Occipital lobe (tissue), 2 donors: Measurements from ENCODE around the gene PDCD1. TPM values are rescaled to one million over a fixed set of nuclear protein-coding genes. Genes with fewer than 3 reads are reported as not detected.
"Not testable (repeated sequence)": the region's sequence is repeated elsewhere in the genome, so short reads cannot be mapped to it uniquely, and the experiment has no call there.

Source experiments
- DNase-seq: peaks from one replicate; lab custom pipeline; 2025; lab: John Stamatoyannopoulos, UW
- total RNA-seq: library from RNA; depleted of rRNA; stranded (reverse); fragments of >200 nt; gene quantifications from one replicate; pipeline ENCODE4 v1.2.3, GENCODE V29; 2014

PDCD1 gene
- total RNA-seq, 1 donor from 2014 or later, result not detected

DNA sequence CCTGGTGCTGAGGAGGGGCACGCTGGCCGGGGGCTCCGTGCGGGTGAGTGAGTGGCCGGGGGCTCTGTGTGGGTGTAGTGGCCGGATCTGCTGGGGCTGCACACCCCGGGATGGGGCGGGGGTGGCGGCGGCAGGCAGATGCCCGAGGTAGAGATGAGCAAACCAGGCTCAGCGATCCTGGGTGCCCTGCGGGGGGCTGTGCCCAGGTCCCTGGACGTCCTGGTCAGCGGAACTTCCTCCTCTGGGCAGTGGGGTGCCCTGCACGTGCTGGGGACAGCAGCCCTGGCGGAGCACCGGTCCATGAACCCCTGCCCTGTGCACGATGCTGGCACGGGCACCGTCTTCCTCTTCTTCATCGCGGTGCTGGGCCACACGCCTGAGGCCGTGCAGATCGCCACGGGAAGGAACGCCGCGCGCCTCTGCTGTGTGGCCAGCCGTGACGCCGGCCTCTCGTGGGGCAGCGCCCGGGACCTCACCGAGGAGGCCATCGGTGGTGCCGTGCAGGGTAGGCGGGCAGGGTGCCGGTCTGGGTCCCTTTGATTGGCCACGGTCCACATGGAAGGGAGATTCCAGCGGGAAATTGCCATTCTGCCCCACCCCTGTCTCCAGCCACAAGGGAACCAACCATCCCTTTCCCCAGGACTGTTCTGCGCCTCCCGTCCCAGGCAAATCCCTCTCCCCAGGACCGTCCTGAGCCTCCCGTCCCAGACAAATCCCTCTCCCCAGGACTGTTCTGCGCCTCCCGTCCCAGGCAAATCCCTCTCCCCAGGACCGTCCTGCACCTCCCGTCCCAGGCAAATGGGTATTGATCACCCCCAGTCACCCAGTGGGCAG lies 43.8 kb downstream of the PDCD1 start:
- no peak for DNase-seq

DNA sequence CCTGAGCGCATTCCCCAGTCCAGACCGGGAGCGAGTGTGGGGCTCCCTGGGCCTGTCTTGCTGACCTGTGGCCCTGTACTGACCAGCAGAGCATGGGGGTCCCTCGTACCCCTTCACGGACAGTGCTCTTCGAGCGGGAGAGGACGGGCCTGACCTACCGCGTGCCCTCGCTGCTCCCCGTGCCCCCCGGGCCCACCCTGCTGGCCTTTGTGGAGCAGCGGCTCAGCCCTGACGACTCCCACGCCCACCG lies 44.4 kb downstream of the PDCD1 start:
- no peak for DNase-seq

DNA sequence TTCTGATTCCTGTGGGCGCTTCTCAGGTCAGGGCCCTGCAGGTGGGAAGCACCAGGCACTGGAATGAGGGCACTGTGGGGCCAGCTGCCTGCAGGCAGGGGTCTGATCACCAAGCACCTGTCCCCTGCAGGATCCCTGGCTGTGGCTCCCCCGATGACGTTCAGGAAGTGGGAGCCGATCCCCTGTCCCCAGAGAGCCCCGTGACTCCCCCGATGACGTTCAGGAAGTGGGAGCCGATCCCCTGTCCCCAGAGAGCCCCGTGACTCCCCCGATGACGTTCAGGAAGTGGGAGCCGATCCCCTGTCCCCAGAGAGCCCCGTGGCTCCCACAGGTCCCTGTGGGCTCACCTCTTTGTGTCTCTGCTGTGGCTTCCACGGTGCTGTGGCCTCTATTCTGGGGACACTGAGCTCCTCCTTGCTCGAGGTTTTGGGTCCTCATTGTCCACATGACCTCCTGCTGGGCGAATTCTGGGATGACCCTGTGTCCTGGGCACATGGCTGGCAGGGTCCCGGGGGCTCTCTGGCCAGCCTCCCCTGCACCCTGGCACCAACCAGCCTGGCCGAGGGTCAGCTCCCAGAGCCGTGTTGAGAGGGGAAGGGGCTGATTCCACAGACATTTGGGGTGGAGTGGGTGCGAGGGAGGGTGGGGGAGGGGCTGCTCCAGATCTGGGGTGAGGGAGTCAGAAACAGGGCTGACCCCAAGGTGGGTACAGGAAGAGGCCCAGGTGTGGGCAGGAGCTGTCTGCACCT lies 44.9 kb downstream of the PDCD1 start:
- DNase-seq, result no peak

DNA sequence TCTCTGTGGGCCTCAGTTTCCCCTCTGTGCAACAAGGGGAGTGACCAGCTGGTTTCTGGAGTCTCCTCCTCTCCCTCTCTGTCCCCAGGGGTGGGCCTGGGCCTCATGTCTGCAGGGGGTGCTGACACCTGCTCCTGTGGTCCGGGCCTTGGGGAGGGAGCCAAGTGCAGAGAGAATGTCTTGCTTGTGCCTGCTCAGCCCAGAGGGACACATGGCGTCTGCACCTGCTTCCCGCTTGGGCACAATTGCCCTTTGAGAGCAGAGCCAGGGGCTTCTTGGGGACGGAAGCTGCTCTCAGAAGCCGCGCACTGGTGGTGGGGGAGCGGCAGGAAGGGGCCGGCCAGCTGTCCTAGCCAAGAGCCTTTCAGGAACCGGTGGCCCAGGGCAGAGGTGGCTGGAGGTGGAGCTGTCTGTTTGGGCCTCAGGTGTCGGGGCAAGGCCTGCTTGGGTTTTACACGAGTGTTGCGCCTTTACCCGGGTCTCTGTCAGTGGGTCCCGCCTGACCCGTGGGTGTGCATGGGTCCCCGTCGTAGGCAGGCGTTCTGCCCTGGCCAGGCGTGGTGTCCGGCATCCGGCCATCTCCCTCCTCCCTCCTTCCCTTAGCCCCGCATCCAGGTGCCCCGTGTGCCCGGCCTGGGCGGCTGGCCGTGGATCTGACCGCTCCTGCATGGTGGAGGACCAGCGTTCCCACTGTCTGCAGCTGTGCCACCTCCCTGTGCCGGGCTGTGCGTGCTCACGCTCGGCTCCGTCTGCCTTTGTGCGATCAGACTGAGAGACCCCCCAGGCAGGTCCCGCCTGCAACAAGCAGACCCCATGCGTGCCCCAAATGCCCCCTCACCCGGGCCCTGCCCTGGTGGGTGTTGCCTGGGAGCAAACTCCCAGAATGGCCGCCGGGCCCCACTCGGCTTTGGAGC lies 45.7 kb downstream of the PDCD1 start:
- DNase-seq, result peak; percentile 57

DNA sequence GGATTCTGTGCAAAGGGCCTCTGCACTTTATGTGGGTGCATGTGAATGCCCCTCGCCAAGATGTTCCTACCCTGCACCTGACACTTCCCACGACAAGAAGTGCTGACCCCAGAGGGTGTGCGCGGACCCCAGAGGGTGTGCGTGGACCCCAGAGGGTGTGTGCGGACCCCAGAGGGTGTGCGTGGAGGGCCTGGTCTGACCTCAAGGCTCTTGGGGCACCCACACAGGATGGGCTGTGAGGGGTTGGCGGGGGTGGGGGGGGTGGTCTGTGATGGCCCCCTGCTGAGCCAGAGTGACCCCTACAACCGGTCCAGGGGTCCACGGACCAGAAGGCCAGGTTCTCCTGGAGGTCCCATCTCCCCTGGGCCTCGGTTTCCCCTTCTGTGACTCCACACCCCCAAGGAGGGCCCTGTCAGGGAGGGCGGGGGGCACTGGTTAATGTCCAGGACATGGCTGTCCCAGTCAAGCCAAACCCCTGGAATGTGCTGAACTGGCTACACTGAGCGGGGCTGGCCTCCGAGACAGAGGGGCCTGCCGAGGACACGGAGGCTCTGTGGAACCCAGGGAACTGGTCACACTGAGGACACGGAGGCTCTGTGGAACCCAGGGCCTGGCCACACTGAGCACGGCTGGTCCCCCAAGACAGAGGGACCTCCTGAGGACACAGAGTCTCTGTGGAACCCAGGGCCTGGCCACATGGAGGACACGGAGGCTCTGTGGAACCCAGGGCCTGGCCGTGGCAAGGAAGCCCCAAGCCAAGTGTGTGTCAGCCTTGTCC lies 46.6 kb downstream of the PDCD1 start:
- DNase-seq, result no peak

DNA sequence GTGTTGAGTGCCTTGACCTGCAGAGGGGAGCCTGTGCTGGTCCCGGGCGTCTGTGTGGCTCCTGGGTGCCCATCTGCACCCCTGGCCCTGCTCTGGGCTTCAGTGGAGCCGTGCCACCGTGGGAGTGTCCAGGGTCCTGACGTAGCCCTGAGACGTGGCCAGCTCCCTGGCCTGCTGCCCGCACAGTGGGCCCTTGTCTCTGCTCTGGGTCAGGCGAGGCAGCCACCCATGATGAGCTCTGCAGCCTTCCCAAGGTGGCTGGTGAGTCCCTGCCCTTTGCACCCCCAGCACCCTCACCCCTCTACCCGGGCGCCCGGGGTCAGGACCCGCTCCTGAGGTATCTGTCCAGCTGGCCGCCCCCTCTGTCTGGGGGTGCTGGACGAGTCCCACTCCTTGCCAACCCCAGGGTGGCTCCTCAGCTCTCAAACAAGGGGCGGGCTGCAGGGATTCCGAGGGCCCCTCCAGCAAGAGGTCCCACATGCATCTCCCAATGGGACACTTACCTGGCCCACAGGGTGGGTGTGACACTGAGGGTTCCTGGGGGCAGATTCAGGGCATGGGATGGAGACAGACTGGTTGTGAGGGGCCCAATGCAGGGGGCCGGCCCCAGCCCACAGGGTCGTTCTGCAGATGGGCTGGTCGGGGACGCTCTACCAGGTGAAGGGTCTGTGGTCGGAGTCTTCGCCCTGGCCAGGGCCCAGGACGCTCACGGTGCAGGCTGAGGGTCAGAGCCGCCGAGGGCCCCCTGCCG lies 47.3 kb downstream of the PDCD1 start:
- DNase-seq, result no peak

DNA sequence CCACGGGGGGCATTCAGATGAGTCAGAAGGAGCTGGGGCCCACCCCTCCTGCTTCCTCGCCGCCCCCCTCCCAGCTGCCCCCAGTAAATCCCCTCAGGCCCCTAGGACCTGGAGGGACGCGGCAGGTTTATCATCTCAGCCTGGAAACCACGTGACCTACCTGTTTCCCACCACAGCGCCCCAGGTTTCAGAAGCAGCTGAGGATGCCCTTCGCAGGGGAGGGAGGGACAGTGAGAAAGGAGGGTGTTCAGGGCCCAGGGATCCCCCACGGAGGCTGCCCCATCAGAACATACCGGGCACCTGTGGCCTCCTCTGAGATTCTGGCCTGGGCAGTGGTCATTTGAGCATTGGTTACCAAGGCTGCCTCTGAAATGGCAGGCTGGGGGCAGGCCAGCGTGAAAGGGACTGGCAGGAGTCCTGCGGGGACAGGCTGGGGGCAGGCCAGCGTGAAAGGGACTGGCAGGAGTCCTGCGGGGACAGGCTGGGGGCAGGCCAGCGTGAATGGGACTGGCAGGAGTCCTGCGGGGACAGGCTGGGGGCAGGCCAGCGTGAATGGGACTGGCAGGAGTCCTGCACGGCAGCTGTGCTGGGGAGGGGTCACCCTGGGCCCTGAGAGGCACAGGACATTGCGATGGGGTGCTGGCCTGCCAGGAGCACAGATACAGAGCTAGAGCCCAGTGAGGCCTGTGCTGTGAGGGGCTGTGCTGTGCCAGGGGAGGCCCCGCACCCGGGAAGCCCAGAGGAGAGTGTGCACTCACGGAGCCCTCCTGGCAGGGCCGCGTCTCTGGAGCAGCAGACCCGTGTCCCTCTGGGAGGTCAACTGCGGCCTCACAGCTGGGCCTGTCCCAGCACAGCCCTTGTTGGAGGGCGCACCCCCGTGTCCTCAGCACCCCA lies 48.1 kb downstream of the PDCD1 start:
- DNase-seq, result no peak

DNA sequence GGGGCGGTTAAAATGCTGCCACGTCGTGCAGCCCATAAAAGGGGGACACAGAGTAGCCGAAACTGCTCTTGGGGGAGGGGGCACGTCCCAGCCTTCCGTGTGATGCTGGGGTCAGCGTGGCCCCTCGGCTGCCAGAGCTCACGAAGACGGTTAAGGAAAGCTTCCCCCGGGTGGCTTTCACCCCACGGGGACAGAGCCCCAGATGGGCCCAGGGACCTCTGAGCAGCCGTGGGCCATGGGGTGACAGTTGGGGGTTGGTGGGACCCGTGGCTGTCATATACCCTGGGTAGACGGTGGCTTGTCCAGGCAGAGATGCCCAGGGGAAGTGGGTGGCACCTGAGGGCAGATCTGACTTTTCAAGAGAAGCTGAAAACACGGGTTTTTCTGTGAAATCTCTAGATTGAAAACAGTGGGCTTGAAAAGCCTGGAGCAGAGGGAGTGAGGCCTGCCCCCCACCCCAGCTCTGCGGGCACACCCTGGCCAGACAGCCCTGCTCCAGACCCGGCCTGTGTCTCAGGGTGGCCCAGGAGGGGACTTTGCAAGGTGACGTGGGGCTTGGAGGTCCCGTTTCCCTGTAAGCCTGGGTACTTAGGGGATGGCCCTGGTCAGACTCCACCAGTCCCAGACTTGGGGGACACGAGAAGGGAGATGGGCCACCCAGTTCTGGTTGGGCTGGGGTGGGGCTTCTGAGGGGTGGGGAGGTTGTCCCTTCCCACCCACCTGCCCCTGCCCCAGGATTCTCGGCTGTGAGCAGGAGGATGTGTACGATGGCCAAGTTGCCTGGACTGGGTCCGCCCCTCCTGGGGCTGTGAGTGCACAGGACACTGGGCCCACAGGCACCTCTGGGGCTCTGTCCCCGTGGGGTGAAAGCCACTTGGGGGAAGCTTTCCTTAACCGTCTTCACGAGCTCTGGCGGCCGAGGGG lies 49.0 kb downstream of the PDCD1 start:
- DNase-seq, result no peak

DNA sequence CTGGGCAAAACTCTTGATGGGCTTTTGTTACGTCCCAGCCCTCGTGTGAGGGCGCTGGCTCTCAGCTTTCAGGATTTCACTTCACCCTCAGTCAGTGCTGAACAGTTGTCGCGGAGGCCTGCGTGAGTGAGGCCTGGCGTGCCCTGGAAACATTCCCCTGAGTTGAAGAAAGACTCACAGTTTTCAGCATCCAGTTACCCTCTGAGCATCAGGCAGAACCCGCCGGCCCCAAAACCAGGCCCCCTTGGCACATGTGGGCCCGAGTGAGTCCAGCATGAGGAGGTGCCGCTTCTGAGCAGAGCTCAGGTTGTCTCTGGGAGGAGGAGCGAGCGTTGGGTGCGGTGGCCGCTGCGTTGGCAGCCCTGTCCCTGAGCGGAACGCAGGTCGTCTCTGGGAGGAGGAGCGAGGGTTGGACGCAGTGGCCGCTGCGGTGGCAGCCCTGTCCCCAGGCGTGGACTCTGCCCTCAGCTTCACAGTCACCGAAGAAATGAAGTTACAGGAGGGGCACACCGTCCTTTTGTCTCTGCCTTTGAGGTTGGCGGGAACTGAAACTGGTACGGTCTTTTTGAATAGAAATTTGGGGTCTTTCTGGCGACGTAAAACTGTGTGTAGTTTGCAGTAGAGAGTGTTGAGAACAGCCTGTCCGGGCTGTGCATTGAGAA lies 49.8 kb downstream of the PDCD1 start, which contains the start of gene NEU4:
NEU4 (plus strand) TSS at position 473 of the 662 bp plus-strand sequence. CDS start 5,292 bp downstream, outside the sequence.
- no peak for DNase-seq

DNA sequence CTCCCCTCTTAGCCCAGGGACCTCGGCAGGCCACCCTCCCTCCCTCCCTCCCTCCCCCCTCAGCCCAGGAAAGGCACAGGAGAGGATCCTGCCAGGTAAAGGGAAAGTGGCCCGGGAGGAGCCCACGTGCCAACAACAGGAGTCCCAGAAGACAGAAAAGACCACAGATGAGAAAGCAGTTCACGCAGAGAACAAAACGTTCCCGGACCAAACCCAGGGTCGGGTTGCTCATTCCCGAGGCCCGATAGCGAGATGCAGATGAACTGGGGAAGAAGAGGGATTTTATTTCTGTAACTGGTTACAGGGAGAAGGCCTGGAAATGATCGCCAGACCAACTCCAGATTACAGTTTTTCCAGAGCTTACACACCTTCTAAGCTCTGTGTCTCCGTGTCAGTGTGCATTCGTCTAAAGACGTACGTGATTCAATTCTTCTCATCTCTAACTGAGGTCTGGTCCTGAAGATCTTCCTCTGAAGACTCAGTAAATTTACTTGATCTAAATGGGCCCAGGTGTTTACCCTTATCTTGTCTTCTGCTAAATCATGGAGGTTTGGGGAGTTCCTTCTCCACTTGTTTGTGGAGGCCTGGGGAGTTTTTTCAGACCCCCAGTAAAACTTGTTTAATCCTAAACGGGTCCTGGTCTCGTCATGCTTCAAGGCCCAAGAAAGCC lies 50.5 kb downstream of the PDCD1 start:
- DNase-seq, result no peak

DNA sequence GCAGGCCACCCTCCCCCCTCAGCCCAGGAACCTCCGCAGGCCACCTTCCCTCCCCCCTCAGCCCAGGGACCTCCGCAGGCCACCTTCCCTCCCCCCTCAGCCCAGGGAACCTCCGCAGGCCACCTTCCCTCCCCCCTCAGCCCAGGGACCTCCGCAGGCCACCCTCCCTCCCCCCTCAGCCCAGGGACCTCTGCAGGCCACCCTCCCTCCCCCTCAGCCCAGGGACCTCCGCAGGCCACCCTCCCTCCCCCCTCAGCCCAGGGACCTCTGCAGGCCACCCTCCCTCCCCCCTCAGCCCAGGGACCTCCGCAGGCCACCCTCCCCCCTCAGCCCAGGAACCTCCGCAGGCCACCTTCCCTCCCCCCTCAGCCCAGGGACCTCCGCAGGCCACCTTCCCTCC lies 52.5 kb downstream of the PDCD1 start:
- DNase-seq, result not testable (repeated sequence)

DNA sequence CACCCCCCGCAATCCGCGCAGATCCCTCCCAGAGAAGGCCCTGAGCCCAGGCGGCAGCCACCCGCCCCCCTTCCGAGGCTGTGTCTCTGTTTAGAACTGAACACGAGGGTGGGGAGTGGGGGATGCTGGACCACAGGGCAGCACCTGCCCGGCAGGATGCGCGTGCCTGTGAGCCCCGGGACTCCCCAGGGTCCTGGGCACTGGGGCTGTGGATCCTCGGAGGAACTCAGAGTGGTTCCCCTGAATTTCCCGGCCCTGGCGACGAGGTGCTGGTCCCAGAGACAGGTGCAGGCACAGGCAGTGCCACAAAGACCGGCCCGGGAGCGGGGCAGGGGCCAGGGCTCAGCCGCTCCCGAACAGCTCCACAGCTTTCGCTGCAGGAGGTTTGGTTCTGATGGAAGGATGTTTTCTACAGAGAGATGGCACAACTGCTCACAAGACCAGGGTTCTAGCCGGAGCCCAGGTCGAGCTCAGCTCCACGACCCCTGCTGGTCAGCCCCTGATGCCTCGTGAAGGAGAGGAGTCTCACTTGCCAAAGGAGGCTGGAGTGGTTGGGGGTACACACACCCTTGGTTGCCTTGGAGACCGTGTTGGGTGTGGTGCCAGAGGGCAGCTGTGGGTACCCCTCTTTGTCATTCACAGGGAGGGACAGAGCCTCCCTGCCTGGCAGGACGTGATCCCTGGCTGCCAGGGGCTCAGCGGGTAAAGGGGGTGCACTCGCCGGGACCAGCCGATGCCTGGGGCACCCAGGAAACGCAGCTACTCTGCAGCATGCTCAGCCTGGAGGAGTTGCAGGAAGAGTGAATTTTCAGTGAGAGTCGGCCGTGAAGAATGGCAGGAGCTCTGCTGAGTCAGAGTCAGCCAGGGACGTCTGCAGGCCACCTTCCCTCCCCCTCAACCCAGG lies 54.1 kb downstream of the PDCD1 start:
- DNase-seq, result no peak

DNA sequence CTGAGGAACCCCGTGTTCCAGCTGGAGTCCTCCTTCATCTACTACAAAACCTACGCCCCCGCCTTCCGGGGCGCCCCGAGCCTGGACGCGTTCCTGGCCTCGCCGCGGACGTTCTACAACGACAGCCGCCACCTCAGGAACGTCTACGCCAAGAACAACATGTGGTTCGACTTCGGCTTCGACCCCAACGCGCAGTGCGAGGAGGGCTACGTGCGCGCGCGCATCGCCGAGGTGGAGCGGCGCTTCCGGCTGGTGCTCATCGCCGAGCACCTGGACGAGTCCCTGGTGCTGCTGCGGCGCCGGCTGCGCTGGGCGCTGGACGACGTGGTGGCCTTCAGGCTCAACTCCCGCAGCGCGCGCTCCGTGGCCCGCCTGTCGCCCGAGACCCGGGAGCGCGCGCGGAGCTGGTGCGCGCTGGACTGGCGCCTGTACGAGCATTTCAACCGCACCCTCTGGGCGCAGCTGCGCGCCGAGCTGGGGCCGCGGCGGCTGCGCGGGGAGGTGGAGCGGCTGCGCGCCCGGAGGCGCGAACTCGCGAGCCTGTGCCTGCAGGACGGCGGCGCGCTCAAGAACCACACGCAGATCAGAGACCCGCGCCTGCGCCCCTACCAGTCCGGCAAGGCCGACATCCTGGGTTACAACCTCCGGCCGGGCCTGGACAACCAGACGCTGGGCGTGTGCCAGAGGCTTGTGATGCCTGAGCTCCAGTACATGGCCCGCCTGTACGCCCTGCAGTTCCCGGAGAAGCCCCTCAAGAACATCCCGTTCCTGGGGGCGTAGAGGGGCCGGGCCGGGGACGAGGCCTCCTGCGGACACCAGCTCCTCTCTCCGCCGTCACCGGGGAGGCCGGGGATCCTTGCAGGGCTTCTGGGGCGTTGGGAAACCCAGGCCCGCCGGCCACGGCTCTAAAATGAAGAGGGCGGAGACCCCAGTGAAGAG lies 55.0 kb downstream of the PDCD1 start:
- peak; percentile 69 for DNase-seq

DNA sequence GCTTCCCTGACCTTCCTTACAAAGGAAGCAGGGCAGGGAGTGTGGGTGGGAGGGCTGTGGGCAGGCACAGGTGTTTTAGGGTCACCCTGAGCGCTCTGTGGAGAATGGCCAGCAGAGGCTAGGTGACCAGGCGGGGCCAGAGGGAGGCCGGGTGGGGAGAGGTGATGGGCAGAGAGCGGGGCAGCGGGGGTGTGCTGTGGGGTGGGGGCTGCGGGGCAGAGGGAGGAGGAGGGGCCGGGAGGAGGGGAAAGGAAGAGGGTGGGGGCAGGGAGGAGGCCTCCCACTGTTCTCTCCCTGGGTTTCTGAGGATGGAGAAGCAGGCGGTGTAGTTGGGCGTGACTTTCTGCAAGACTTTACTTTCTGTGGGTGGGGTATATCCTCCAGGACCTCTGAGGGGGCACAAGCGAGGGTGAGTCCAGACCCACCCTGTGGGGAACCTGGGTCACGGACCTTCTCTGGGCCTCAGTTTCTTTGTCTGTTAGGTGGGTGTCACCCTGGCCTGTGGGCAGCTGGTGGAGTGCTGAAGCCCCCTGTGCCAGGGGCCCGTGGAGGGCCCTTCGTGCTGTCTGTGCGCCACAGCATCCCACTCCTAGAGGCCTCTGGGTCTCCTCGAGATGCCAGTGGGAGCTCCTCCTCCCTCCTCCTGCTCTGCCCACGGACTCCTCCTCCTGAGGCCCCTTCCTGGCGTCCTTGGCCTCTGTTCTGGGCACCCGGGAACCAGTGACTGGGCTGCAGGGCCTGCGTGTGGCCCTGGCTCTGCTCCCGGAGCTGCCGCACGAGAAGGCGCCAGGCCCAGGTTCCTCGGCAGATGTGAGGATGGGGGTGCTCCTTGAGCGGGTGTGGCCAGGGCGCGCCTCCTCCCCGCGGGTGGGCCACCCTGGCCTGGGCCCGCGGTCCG lies 56.0 kb downstream of the PDCD1 start:
- no peak for DNase-seq
